ENCODE measurements around the gene ZNF217. TPM values are rescaled to one million over a fixed set of nuclear protein-coding genes. Genes with fewer than 3 reads are reported as not detected.

The ZNF217 gene
- total and polyA plus RNA-seq, 2 of the 8 experiments (the other 6 are each of a cell fraction or from before 2014, with no cell fraction given), result 15.3 to 87.9 TPM

DNA sequence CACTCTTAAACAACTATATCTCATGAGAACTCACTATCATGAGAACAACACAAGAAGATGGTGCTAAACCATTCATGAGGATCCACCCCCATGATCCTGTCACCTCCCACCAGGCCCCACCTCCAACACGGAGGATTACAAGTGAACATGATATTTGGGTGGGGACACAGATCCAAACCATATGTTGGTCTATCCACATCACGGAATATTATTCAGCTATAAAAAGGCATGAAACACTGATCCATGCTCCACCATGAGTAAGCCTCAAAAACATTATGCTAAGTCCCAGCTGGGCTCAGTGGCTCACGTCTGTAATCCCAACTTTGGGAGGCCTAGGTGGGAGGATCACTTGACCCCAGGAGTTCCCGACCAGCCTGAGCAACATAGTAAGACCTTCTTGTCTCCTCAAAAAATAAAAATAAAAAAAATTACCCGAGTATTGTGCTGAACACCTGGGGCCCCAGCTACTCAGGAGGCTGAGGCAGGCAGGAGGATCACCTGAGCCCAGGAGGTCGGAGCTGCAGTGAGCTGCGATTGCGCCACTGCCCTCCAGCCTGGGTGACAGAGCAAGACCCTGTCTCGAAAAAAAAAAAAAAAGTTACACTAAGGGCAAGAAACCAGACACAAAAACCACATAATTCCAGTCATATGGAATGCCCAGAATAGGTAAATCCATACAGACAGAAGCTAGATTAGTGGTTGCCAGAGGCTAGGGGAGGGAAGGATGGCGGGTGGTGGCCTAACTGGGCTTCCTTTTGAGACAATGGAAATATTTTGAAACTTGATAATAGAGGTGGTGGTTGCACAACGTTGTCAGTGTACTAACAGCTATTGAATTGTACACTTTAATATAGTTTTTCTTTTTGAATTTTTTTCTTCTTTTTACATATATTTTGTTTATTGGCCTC lies 43.1 kb downstream of the ZNF217 start (continued):
- no peak for TF ChIP-seq KDM5A (IDR thresholded peaks at IDR 0.05; ENCODE audit: low read length)

Measured in H1 (cell line).